ENCODE results near the gene EEF2KMT.
"Not testable (repeated sequence)": the region's sequence is repeated elsewhere in the genome, so short reads cannot be mapped to it uniquely, and the experiment has no call there.

DNA sequence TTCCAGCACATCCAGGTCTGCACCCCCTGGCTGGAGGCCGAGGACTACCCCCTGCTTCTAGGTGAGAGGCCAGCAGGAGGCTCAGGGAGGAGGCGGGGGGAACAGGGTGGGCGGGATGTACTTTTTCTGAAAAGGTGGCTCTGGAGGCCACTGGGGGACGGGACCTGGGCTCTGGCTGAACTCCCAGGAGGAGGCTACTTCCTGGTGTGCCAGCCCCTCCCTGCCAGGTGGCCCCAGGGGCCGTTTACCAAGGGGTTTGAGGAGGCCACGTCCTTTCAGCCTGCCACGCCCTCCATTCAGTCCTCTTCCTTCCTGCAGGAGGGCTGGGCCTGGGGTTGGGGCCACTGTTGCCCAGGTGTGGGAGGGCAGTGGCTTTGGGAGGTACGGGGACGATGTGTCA lies 16.6 kb downstream of the EEF2KMT start:
- TF ChIP-seq, protein P1, sequence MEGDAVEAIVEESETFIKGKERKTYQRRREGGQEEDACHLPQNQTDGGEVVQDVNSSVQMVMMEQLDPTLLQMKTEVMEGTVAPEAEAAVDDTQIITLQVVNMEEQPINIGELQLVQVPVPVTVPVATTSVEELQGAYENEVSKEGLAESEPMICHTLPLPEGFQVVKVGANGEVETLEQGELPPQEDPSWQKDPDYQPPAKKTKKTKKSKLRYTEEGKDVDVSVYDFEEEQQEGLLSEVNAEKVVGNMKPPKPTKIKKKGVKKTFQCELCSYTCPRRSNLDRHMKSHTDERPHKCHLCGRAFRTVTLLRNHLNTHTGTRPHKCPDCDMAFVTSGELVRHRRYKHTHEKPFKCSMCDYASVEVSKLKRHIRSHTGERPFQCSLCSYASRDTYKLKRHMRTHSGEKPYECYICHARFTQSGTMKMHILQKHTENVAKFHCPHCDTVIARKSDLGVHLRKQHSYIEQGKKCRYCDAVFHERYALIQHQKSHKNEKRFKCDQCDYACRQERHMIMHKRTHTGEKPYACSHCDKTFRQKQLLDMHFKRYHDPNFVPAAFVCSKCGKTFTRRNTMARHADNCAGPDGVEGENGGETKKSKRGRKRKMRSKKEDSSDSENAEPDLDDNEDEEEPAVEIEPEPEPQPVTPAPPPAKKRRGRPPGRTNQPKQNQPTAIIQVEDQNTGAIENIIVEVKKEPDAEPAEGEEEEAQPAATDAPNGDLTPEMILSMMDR (IDR thresholded peaks at IDR 0.05; ENCODE audit: borderline replicate concordance, extremely low read depth, low read length, poor library complexity, severe bottlenecking), result not testable (repeated sequence)
- TF ChIP-seq EZH2 (IDR thresholded peaks at IDR 0.05; ENCODE audit: borderline replicate concordance, low read depth, low read length, severe bottlenecking), result not testable (repeated sequence)
